Vagina (tissue), 2 donors: ENCODE results near the gene AFF3.

Experiments used
- CTCF ChIP-seq, 3 experiments: fragments of 450-650 bp in 2 of 3; fragments of 200-600 bp in 1 of 3; sonication (generic) in 1 of 3; IDR thresholded peaks; one replicate each; pipeline ENCODE4 v1.5.1; 2017 to 2019; ENCODE audit warnings: antibody characterized with exemption in 3 of 3, mild to moderate bottlenecking in 2 of 3, moderate library complexity in 2 of 3
- POLR2A ChIP-seq, 2 donors: fragments of 450-650 bp; IDR thresholded peaks; one replicate each; pipeline ENCODE4 v1.6.1; 2017; ENCODE audit warnings: antibody characterized with exemption in 2 of 2, mild to moderate bottlenecking in 2 of 2, moderate library complexity in 2 of 2

- TF ChIP-seq CTCF (IDR thresholded peaks at IDR 0.05), result no peak
- TF ChIP-seq POLR2A (IDR thresholded peaks at IDR 0.05), result no peak
Measured at GRCh38 chr2:99776206-99776905, 366.0 kb downstream of the AFF3 start.
